Ovary (tissue), 3 donors: Measurements from ENCODE around the gene OR2J1.

Experiments used
- EP300 ChIP-seq: sonication (generic); formaldehyde crosslinking; IDR thresholded peaks from one replicate; pipeline ENCODE4 v1.6.1; 2017; ENCODE audit warnings: antibody characterized with exemption
- POLR2A ChIP-seq: fragments of 450-650 bp; IDR thresholded peaks from one replicate; pipeline ENCODE4 v1.6.1; 2017; ENCODE audit warnings: antibody characterized with exemption, mild to moderate bottlenecking, moderate library complexity
- TF ChIP-seq, protein P1 (sequence below), 3 donors: fragments of 450-650 bp in 2 of 3; fragments of 200-600 bp in 1 of 3; IDR thresholded peaks; one replicate each; pipeline versions ENCODE4 v1.5.1 to v1.8.0; 2016 to 2022; ENCODE audit warnings: antibody characterized with exemption in 3 of 3, mild to moderate bottlenecking in 1 of 3
- donor health status: DM: no; HTN: no; CAD: no.

DNA sequence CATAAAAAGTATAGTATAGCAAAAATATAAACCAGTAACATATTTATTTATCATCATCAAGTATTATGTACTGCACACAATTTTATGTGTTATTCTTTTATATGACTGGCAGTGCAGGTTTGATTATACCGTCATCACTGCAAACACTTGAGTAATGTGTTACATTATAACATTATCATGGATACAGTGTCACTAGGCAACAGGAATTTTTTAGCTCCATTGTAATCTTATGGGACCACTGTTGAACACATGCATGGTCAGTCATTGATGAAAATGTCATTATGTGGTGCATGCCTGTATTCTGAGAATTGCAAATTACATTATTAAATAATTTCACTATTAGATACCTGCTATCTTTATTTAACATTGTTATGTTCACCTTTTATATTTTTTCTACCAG is 42.3 kb downstream of the OR2J1 start:
- TF ChIP-seq, protein P1, sequence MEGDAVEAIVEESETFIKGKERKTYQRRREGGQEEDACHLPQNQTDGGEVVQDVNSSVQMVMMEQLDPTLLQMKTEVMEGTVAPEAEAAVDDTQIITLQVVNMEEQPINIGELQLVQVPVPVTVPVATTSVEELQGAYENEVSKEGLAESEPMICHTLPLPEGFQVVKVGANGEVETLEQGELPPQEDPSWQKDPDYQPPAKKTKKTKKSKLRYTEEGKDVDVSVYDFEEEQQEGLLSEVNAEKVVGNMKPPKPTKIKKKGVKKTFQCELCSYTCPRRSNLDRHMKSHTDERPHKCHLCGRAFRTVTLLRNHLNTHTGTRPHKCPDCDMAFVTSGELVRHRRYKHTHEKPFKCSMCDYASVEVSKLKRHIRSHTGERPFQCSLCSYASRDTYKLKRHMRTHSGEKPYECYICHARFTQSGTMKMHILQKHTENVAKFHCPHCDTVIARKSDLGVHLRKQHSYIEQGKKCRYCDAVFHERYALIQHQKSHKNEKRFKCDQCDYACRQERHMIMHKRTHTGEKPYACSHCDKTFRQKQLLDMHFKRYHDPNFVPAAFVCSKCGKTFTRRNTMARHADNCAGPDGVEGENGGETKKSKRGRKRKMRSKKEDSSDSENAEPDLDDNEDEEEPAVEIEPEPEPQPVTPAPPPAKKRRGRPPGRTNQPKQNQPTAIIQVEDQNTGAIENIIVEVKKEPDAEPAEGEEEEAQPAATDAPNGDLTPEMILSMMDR (IDR thresholded peaks at IDR 0.05): no peak
- TF ChIP-seq POLR2A: no peak
- TF ChIP-seq EP300: no peak
